T1000 (cell line): ENCODE measurements around the gene B9D1.

Experiments used
- DNase-seq: peaks from one replicate; lab custom pipeline; 2025; ENCODE audit warnings: mixed read lengths; lab: John Stamatoyannopoulos, UW

Gene B9D1

DNA sequence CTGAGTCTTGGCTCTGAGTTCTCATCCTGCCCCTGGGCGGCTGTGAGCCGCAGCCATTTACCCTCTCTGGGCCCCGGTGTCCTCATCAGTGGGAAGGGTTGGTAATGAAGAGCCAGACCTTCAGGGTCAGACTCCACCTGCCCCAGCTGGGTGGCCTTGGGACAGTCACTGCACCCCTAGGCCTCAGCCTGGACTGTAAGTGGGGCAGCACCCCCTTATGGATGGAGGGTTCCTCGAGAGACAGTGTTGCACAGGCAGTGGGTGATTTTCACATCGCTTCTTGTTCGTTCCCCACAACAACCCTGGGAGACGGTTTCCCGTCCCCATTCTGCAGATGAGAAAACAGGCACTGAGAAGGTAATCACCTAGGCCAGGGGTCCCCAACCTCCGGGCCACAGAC, 60.5 kb downstream of the B9D1 start:
- DNase-seq: no peak

DNA sequence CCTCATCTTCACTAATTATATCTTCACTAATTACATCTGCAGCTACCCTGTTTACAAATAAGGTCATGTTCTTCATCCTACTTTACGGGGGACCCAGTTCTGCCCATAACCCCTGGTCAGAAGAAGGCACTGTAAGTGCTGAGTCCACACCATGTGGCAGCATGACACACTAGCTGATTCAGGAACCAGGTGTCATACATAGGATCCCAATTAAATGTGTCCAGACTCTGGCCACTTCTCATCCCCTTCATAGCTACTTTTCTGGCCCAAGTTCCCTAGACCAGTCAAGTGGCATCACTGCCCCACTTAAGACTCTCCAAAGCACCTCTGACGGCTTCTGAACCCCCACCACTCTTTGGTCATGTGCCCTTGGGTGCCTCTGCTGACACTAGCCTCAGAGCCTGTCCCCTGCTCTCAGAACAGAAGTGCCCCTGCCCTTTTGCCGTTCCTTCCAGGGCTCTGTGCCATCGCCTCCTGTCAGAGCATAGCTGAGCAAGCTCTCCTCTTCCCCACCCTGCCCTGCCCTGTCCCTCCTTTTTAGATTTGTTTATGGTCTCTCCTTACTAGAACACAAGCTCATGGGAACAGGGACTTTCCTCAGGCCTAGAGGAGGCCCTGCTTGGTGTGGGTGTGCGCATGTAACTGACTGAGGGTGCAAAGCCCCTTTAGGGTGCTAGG, 61.1 kb downstream of the B9D1 start:
- no peak for DNase-seq

DNA sequence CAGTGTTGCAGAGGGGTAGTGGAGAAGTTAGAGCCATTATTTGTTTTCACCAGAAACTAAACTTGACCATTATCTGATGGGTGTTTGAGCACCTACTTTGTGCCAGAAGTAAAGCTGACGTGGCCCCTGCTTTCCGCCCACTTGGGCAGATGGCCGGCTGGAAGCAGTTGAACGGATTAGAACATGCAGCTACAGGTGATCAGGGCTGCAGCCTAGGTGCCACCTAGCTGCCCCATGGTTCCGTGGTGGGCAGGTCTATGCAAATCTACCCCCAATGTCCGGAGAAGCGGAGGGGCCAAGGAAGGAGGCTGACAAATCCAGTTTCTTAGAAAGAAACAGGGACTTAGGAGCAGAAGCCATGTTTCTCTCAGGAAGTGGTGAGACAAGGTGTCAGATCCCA, 62.7 kb downstream of the B9D1 start:
- no peak for DNase-seq

DNA sequence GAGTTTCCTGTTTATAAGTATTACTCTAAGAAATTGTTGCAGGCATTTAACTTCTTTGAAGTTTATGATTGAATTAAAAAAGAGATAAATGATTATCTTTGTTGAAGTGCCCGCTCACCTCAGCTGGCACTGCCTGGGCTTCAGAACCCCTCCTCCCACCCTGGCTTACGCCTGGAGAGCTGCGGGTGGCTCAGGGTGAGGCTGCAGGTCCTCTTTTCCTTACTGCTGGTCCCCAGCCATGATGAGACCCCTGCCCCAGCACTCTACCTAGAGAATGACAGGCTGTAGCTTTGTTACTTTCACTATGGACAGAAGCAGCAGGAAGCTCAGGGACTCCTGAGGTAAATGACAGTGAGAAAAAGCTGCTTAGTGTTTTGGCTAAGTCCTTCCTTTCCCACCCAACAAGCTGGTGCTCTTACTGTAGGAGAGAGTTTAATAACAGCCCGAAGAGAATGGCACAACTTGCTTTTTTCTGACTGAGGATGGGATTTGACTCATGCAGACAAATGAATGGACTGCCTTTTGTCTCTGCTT, 63.2 kb downstream of the B9D1 start:
- no peak for DNase-seq

DNA sequence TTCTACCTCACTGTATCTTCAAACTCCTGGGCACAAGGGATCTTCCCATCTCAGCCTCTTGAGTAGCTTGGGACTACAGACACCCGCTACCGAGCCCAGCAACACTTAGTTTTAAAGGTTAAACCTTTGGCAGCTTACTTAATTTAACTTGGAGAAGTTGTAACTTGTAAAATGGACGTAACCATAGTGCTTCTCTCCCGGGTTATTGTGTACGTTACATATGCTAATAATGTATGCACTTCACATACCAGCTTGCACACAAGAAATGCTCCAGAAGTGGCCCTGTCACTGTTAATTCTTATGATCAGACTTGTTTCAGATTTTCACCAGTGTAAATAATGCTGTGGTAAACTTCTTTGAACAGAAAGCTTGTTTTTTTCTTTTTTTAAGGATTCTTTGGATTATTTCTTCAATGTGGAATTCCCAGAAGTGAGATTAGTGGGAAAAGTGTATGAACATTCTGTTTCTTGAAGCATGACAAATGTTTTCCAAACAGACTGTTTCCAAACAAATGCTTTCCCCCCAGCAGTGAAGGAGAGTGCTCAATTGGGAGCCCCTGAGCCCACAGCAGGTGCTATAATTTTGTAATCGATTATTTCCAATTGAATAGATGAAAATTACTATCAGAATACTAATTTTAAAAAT, 63.8 kb downstream of the B9D1 start:
- no peak for DNase-seq

DNA sequence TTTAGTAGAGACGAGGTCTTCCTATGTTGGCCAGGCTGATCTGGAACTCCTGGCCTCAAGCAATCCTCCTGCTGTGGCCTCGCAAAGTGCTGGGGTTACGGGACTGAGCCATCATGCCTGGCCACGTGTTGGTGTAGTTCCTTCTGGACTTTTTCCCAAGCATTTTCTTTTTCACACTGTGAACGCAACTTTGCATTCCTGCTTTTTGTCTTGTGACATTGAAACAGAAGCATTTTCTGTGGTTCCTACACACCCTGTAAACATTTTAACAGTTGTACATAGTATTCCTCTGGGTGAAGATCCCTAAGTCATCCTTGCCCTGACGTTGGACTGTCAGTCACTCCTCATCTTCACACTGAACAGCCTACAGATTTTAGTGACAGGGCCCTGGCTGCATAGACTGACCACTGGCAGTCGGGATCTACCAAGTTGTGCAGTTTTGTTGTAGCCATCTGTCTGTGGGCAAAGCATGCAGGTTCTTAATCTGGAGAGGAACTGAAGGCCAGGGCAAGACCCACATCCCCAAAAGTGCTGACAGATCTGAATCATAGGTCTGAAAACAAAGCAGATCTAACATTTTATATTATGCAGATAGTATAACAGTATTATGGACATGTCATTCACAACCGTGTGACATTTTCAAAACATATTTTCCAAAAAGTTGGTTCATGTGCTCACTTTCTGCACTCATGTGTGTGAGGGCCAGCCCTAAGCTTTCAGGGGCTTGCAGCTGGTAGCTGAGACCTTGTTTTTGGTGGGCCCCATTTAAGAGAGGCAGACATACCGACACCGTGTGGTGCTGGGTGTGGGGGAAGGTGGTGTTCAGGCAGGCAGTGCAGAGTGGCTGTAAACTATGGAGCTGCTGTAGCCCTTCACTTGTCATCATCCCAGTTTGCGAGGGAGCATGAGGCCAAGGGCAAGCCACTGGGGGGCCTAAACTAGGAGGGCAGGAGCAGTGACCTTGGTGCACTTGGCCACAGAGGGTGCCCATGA, 65.4 kb downstream of the B9D1 start:
- DNase-seq: no peak

DNA sequence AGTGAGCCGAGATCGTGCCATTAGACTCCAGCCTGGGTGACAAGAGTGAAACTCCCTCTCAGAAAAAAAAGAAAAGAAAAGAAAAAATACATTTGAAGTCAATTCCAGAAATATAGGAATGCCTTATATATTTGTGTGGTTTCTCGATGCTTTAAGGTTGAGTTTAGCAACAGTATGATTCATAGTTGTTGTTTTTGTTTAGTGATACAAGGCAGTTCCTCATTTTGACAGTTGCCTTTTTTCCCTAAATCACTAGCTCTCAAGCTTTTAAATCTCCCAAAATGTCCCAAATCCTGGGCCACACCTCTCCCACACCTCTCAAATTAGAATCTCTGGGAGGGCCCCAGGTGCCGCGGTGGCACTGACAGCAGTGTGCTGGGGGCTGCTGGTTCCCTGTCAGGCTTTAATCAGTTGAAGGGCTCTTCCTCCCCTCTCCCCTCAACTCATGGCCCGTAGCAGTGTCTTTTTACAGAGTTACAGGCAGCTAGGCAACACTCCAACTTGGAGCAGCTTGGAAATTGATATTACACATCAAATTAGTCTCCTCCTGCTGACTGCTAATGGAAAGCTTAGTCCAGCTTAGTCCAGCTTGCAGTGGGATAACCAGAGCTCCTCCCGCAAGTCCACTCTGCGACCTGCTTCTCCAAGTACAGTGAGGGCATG, 66.9 kb downstream of the B9D1 start:
- no peak for DNase-seq

DNA sequence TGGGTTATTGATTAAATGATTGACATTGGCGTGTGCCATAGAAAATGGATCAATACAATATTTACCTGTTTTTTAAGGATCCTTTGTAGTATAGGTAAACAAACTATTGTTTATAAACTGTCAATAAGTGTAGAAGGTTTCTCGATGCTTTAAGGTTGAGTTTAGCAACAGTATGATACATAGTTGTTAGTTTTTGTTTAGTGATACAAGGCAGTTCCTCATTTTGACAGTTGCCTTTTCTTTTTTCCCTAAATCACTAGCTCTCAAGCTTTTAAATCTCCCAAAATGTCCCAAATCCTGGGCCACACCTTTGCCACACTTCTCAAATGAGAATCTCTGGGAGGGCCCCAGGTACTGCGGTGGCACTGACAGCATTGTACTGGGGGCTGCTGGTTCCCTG, 68.1 kb downstream of the B9D1 start:
- no peak for DNase-seq
